Nephron (organoid): ENCODE measurements around the gene FBXO17.

Experiments
- H3K27ac Mint-ChIP-seq, 3 experiments: 2 replicates each; pipeline ENCODE4 v1.8.0; 2020; ENCODE audit warnings: mixed read lengths in 3 of 3, mild to moderate bottlenecking in 2 of 3, moderate library complexity in 1 of 3
- H3K27me3 Mint-ChIP-seq: 2 replicates; pipeline ENCODE4 v1.8.0; 2021; ENCODE audit warnings: low read depth, mild to moderate bottlenecking, moderate library complexity, mixed read lengths
- H3K36me3 Mint-ChIP-seq: 2 replicates; pipeline ENCODE4 v1.8.0; 2020; ENCODE audit warnings: low read depth, mixed read lengths
- H3K4me1 Mint-ChIP-seq: 2 replicates; pipeline ENCODE4 v1.8.0; 2020; ENCODE audit warnings: mixed read lengths
- H3K4me3 Mint-ChIP-seq, 3 experiments: 2 replicates each; pipeline ENCODE4 v1.8.0; 2020; ENCODE audit warnings: mild to moderate bottlenecking in 3 of 3, mixed read lengths in 3 of 3, moderate library complexity in 2 of 3
- H3K9me3 Mint-ChIP-seq: 2 replicates; pipeline ENCODE4 v1.8.0; 2020; ENCODE audit warnings: mixed read lengths
- TF ChIP-seq, protein P1 (sequence below), 3 experiments: fragments of 200-600 bp; sonication (generic); IDR thresholded peaks; one replicate each; pipeline ENCODE4 v1.5.0; 2021; ENCODE audit warnings: antibody characterized with exemption in 3 of 3; ENCODE audit not compliant: unreplicated experiment in 3 of 3

Gene FBXO17

GRCh38 chr19:39014037-39014436, 38.5 kb upstream of the FBXO17 start:
- TF ChIP-seq, protein P1, sequence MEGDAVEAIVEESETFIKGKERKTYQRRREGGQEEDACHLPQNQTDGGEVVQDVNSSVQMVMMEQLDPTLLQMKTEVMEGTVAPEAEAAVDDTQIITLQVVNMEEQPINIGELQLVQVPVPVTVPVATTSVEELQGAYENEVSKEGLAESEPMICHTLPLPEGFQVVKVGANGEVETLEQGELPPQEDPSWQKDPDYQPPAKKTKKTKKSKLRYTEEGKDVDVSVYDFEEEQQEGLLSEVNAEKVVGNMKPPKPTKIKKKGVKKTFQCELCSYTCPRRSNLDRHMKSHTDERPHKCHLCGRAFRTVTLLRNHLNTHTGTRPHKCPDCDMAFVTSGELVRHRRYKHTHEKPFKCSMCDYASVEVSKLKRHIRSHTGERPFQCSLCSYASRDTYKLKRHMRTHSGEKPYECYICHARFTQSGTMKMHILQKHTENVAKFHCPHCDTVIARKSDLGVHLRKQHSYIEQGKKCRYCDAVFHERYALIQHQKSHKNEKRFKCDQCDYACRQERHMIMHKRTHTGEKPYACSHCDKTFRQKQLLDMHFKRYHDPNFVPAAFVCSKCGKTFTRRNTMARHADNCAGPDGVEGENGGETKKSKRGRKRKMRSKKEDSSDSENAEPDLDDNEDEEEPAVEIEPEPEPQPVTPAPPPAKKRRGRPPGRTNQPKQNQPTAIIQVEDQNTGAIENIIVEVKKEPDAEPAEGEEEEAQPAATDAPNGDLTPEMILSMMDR (IDR thresholded peaks at IDR 0.05; ENCODE audit: unreplicated experiment in 3 of 3), result no peak
- Mint-ChIP-seq H3K9me3 (peaks cover 6% of the 10 kb centered on the region), H3K36me3 (no peaks in the 10 kb centered on the region), H3K27me3 (peaks cover 3% of the 10 kb centered on the region), H3K27ac (no peak overlapping the region), H3K4me3 (no peak overlapping the region), H3K4me1 (no peaks in the 10 kb centered on the region)

- no peak overlapping the region for H3K4me3 Mint-ChIP-seq
- no peaks in the 10 kb centered on the region for H3K36me3 Mint-ChIP-seq
- TF ChIP-seq, protein P1 (IDR thresholded peaks at IDR 0.05; ENCODE audit: unreplicated experiment in 3 of 3), result no peak
- no peaks in the 10 kb centered on the region for H3K4me1 Mint-ChIP-seq
- peaks cover 6% of the 10 kb centered on the region for H3K9me3 Mint-ChIP-seq
- H3K27ac Mint-ChIP-seq, result no peak overlapping the region
- peaks cover 3% of the 10 kb centered on the region for H3K27me3 Mint-ChIP-seq
These were observed 33.5 kb upstream of the FBXO17 start for GRCh38 chr19:39009001-39009400.

GRCh38 chr19:39008137-39008536, 32.6 kb upstream of the FBXO17 start:
- Mint-ChIP-seq H3K9me3 (peaks cover 6% of the 10 kb centered on the region), H3K36me3 (no peaks in the 10 kb centered on the region), H3K4me3 (no peak overlapping the region), H3K27ac (no peak overlapping the region), H3K4me1 (no peaks in the 10 kb centered on the region), H3K27me3 (peaks cover 3% of the 10 kb centered on the region)
- TF ChIP-seq, protein P1 (IDR thresholded peaks at IDR 0.05; ENCODE audit: unreplicated experiment in 3 of 3), result no peak

DNA sequence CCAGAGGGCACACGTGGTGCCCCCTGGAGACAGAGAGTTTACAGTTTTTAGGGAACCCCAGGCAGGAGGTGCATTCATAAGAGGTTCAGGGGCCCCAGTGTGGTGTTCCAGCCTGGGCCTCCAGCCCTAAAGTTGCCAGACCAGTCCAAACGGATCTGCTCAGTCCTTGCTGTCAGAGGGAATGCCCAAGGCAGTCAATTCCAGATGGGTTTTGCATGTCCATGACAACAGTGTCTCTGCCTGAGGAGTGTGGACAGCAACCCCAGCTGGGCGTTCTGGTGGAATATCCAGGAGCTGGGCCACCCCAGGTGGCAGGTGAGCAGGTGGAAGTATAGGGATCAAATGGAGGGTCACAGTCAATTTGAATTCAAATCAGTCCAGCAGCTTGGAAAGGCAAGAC, 31.6 kb upstream of the FBXO17 start:
- Mint-ChIP-seq H3K36me3 (no peaks in the 10 kb centered on the region), H3K27me3 (peaks cover 3% of the 10 kb centered on the region), H3K4me3 (no peak overlapping the region), H3K4me1 (no peaks in the 10 kb centered on the region), H3K27ac (peak overlapping the region in 1 of 3 experiments; percentile 32), H3K9me3 (peaks cover 6% of the 10 kb centered on the region)
- TF ChIP-seq, protein P1 (IDR thresholded peaks at IDR 0.05; ENCODE audit: unreplicated experiment in 3 of 3), result no peak

GRCh38 chr19:39004403-39004802, 28.9 kb upstream of the FBXO17 start:
- no peak overlapping the region for H3K27ac Mint-ChIP-seq
- no peaks in the 10 kb centered on the region for H3K36me3 Mint-ChIP-seq
- H3K4me3 Mint-ChIP-seq, result no peak overlapping the region
- TF ChIP-seq, protein P1 (IDR thresholded peaks at IDR 0.05; ENCODE audit: unreplicated experiment in 3 of 3), result no peak
- peaks cover 4% of the 10 kb centered on the region for H3K9me3 Mint-ChIP-seq
- peaks cover 6% of the 10 kb centered on the region for H3K4me1 Mint-ChIP-seq
- peaks cover 3% of the 10 kb centered on the region for H3K27me3 Mint-ChIP-seq

GRCh38 chr19:39003796-39004195, 28.3 kb upstream of the FBXO17 start:
- Mint-ChIP-seq H3K9me3 (peaks cover 2% of the 10 kb centered on the region), H3K36me3 (no peaks in the 10 kb centered on the region), H3K4me1 (peaks cover 6% of the 10 kb centered on the region), H3K27me3 (peaks cover 3% of the 10 kb centered on the region), H3K27ac (peak overlapping the region in 1 of 3 experiments; percentile 72), H3K4me3 (no peak overlapping the region)
- TF ChIP-seq, protein P1 (IDR thresholded peaks at IDR 0.05; ENCODE audit: unreplicated experiment in 3 of 3), result no peak
